ENCODE measurements around the gene VAV3.

The VAV3 gene

DNA sequence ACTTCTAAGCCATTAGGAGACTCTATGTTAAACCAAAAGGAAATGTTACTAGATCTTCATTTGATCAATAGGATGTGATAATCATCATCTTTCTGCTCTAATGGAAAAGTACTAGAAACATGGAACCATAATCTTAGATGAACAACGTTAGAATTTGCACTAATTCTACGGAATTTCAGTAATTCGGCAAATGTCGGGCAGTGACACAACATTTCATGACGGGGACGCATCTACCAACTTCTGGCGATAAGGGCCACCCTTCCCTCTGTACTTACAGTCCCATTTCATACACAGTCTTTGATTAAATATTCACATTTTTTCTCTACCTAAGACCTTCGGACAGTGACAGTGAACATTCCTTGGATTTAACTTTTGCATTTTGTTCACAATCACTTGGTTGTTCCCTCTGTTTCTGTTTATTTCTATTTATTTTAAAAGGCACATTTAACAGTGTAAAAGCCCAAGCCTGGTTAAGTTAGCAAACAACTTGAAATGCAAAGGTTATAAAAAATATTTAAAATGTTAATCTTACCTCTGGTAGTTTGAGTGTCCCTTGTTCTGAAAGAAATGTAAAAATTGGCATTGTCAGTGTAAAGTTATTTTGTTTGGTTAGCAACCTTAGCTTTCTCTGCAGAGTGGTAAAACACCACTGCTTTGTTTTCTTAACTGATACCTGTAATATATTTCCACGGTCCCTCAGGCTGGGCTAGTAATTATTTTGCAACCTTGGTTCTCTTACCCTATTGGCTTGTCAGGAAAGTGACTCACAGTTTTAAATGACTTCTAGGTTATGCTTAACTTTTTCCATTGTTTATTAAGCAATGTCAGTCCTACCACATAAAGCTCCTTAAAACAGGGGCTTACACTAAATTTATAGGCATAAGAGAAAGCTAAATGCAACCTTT, 276.9 kb downstream of the VAV3 start:
- peak; percentile 1 for DNase-seq (ENCODE audit: low read depth)
- no peak overlapping the region for H3K4me3 ChIP-seq (replicated peaks; ENCODE audit: low read depth, low read length)
- TF ChIP-seq, protein P1, sequence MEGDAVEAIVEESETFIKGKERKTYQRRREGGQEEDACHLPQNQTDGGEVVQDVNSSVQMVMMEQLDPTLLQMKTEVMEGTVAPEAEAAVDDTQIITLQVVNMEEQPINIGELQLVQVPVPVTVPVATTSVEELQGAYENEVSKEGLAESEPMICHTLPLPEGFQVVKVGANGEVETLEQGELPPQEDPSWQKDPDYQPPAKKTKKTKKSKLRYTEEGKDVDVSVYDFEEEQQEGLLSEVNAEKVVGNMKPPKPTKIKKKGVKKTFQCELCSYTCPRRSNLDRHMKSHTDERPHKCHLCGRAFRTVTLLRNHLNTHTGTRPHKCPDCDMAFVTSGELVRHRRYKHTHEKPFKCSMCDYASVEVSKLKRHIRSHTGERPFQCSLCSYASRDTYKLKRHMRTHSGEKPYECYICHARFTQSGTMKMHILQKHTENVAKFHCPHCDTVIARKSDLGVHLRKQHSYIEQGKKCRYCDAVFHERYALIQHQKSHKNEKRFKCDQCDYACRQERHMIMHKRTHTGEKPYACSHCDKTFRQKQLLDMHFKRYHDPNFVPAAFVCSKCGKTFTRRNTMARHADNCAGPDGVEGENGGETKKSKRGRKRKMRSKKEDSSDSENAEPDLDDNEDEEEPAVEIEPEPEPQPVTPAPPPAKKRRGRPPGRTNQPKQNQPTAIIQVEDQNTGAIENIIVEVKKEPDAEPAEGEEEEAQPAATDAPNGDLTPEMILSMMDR (IDR thresholded peaks at IDR 0.05; ENCODE audit: low read length, missing control alignments) = no peak

GRCh38 chr1:107683683-107684082, 281.3 kb downstream of the VAV3 start:
- no peak for DNase-seq (ENCODE audit: low read depth)
- no peak overlapping the region for H3K4me3 ChIP-seq (replicated peaks; ENCODE audit: low read depth, low read length)

DNA sequence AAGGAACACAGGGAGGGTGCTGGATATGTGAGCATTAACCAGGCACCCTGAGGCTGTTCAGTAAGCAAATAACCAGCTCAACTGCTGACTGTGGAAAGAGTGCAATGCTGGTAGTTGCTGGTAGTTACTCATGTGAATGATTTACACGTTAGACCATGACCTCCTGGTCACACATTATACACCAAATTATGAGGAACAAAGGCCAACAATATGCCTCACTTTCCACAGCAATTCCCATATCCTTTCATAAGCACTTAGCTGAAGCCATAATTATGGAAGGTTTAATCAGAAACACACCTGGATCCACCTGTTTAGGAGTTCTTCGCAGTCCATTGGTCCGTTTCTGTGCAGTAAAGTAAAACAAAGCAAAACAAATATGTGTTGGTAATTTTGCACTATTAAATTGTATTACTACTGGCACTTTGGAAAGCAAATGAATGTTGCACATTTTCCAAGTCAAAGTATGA, 281.8 kb downstream of the VAV3 start:
- no peak overlapping the region for H3K4me3 ChIP-seq (replicated peaks; ENCODE audit: low read depth, low read length)
- no peak for DNase-seq (ENCODE audit: low read depth)
- TF ChIP-seq, protein P1 (IDR thresholded peaks at IDR 0.05; ENCODE audit: low read length, missing control alignments) = no peak

More at GRCh38 chr1:107683683-107684082, 281.3 kb downstream of the VAV3 start:
- TF ChIP-seq, protein P1 (IDR thresholded peaks at IDR 0.05; ENCODE audit: low read length, missing control alignments) = no peak

- DNase-seq (ENCODE audit: low read depth) = no peak
- TF ChIP-seq, protein P1 (IDR thresholded peaks at IDR 0.05; ENCODE audit: low read length, missing control alignments) = no peak
- H3K4me3 ChIP-seq (replicated peaks; ENCODE audit: low read depth, low read length) = no peak overlapping the region
These were observed 282.5 kb downstream of the VAV3 start for GRCh38 chr1:107682467-107682866.

DNA sequence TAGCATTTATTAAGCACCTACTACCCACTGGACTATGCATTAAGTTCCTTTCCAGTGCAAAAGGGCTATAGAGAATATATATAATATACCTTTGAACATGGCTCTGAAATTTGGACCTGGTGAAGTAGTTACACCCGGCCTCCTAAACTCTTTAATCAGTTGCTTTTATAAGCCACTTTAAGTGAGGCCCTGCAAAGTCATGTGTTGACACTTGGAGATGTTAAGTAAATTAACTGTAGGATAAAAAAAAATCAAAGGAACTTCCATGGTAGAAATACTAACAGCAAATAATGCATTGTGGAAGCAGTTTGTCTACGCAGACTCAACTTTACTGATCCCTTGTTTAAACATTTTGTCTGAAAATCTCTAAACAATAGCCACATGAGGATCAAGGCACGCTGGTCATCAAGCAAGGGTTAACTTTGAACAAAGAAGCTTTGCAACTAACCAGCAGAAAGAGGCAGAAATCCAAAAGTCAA, 283.9 kb downstream of the VAV3 start:
- H3K4me3 ChIP-seq (replicated peaks; ENCODE audit: low read depth, low read length) = no peak overlapping the region
- TF ChIP-seq, protein P1 (IDR thresholded peaks at IDR 0.05; ENCODE audit: low read length, missing control alignments) = no peak

DNA sequence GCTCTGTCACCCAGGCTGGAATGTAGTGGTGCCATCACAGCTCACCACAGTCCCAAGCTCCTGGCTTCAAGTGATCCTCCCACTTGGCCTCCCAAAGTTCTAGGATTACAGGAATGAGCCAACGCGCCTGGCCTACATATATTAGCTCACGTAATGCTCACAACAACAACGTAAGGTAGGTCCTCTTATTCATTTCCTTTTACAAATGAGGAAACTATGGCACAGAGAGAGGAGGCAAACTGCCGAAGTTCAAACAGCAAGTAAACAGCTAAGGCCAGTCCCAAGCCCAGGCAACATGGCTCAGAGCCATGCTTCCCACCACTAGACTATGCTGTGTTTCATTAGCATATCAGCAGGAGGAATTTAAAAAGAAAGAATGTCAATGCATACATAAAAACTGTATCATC, 284.4 kb downstream of the VAV3 start:
- TF ChIP-seq, protein P1 (IDR thresholded peaks at IDR 0.05; ENCODE audit: low read length, missing control alignments) = no peak
- no peak for DNase-seq (ENCODE audit: low read depth)
- no peak overlapping the region for H3K4me3 ChIP-seq (replicated peaks; ENCODE audit: low read depth, low read length)

More for the DNA sequence above, 283.9 kb downstream of the VAV3 start:
- DNase-seq (ENCODE audit: low read depth) = no peak
